Body of pancreas (tissue), 4 donors: ENCODE results near the gene HPRT1.

Experiments used
- POLR2A ChIP-seq, 3 donors: fragments of 450-650 bp; IDR thresholded peaks; one replicate each; pipeline ENCODE4 v1.6.1; 2016; ENCODE audit warnings: antibody characterized with exemption in 3 of 3, mild to moderate bottlenecking in 2 of 3
- TF ChIP-seq, protein P1 (sequence below), 7 experiments: fragments of 450-650 bp in 4 of 7; fragments of 200-600 bp in 3 of 7; sonication (generic) in 3 of 7; IDR thresholded peaks; one replicate each; pipeline ENCODE4 v1.5.1; 2016 to 2019; ENCODE audit warnings: antibody characterized with exemption in 7 of 7

DNA sequence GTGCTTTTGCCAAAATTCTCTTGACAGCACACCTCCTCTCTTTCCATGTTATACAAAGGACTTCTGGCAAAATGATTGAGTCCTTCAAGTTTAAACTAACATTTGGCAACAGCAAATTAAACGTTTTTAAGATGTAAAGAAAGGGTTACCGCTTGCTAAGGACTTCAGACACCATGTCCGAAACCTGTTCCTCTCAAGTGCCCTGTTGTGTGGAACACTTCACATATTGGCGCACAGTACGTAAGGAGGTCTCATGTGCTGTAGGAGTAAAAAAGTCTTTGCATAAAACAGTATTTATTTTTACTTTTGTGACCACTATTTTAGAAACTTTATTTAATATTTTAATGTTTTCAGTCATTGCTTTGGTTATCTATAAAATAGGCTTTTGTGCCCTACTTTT lies 33.7 kb upstream of the HPRT1 start:
- TF ChIP-seq, protein P1, sequence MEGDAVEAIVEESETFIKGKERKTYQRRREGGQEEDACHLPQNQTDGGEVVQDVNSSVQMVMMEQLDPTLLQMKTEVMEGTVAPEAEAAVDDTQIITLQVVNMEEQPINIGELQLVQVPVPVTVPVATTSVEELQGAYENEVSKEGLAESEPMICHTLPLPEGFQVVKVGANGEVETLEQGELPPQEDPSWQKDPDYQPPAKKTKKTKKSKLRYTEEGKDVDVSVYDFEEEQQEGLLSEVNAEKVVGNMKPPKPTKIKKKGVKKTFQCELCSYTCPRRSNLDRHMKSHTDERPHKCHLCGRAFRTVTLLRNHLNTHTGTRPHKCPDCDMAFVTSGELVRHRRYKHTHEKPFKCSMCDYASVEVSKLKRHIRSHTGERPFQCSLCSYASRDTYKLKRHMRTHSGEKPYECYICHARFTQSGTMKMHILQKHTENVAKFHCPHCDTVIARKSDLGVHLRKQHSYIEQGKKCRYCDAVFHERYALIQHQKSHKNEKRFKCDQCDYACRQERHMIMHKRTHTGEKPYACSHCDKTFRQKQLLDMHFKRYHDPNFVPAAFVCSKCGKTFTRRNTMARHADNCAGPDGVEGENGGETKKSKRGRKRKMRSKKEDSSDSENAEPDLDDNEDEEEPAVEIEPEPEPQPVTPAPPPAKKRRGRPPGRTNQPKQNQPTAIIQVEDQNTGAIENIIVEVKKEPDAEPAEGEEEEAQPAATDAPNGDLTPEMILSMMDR (IDR thresholded peaks at IDR 0.05): no peak
- TF ChIP-seq POLR2A (IDR thresholded peaks at IDR 0.05): no peak
